GM23248 (cell line): ENCODE data around the gene ACSM2A.
"Not testable (repeated sequence)": the region's sequence is repeated elsewhere in the genome, so short reads cannot be mapped to it uniquely, and the experiment has no call there.

Experiments
- EZH2 ChIP-seq: fragments of 200-600 bp; sonication (generic); IDR thresholded peaks from 2 replicates; pipeline ENCODE4 v1.6.1; 2018; ENCODE audit warnings: antibody characterized with exemption, mild to moderate bottlenecking; ENCODE audit not compliant: insufficient read depth, poor library complexity, severe bottlenecking
- EZH2phosphoT487 ChIP-seq: fragments of 200-600 bp; sonication (generic); IDR thresholded peaks from 2 replicates; pipeline ENCODE4 v1.6.1; 2018; ENCODE audit warnings: antibody characterized with exemption, moderate library complexity, mild to moderate bottlenecking, low read depth; ENCODE audit not compliant: insufficient read depth

GRCh38 chr16:20483989-20484388 lies 32.7 kb downstream of the ACSM2A start:
- TF ChIP-seq EZH2phosphoT487, EZH2: not testable (repeated sequence)
